NCI-H1092 treated with DMSO at 0.1 percent for 48 hours (cell line): ENCODE data around the gene EIF4E3.

Experiments used
- DNase-seq: peaks from one replicate; lab custom pipeline; 2025; lab: John Stamatoyannopoulos, UW

The EIF4E3 gene

GRCh38 chr3:71723452-71724170 lies 1.6 kb downstream of the EIF4E3 start:
- no peak for DNase-seq

GRCh38 chr3:71722693-71723092 lies 2.5 kb downstream of the EIF4E3 start:
- no peak for DNase-seq

- no peak for DNase-seq
These were observed 3.5 kb downstream of the EIF4E3 start for GRCh38 chr3:71721651-71722157.

- DNase-seq: no peak
These were observed 4.2 kb downstream of the EIF4E3 start for GRCh38 chr3:71721002-71721401.

GRCh38 chr3:71718072-71718471 lies 7.1 kb downstream of the EIF4E3 start:
- DNase-seq: no peak

- no peak for DNase-seq
These were observed 10.6 kb downstream of the EIF4E3 start for GRCh38 chr3:71714595-71714994.

- peak; percentile 53 for DNase-seq
These were observed 12.2 kb downstream of the EIF4E3 start for GRCh38 chr3:71713041-71713440.

GRCh38 chr3:71710906-71711494 lies 14.2 kb downstream of the EIF4E3 start:
- peak; percentile 9 for DNase-seq

- DNase-seq: no peak
These were observed 15.2 kb downstream of the EIF4E3 start for GRCh38 chr3:71709908-71710511.

- no peak for DNase-seq
These were observed 16.6 kb downstream of the EIF4E3 start for GRCh38 chr3:71708476-71709105.

GRCh38 chr3:71707595-71707994 lies 17.6 kb downstream of the EIF4E3 start:
- no peak for DNase-seq

GRCh38 chr3:71705681-71706080 lies 19.5 kb downstream of the EIF4E3 start:
- no peak for DNase-seq

GRCh38 chr3:71704915-71705314 lies 20.3 kb downstream of the EIF4E3 start:
- no peak for DNase-seq

GRCh38 chr3:71703797-71704196 lies 21.4 kb downstream of the EIF4E3 start:
- no peak for DNase-seq

GRCh38 chr3:71702131-71703024 lies 22.8 kb downstream of the EIF4E3 start:
- DNase-seq: no peak

GRCh38 chr3:71701251-71701762 lies 23.9 kb downstream of the EIF4E3 start:
- DNase-seq: no peak

- no peak for DNase-seq
These were observed 30.2 kb downstream of the EIF4E3 start for GRCh38 chr3:71695000-71695482.

GRCh38 chr3:71694358-71694999 lies 30.7 kb downstream of the EIF4E3 start:
- no peak for DNase-seq

- DNase-seq: no peak
These were observed 31.6 kb downstream of the EIF4E3 start for GRCh38 chr3:71693641-71694040.

- no peak for DNase-seq
These were observed 33.1 kb downstream of the EIF4E3 start for GRCh38 chr3:71692139-71692538.

GRCh38 chr3:71690341-71690841 lies 34.8 kb downstream of the EIF4E3 start:
- DNase-seq: no peak
